ENCODE results near the gene LENG1. TPM values are rescaled to one million over a fixed set of nuclear protein-coding genes. Genes with fewer than 3 reads are reported as not detected.

LENG1 gene
- total and polyA plus RNA-seq, 9 of the 15 experiments (the other 6 are each of a cell fraction or from before 2014, with no cell fraction given) = 0.30 to 10.5 (median 4.7) TPM

GRCh38 chr19:54137699-54138488 is 21.6 kb downstream of the LENG1 start, which contains the start of gene CNOT3 (continued):
- TF ChIP-seq BRCA1 (IDR thresholded peaks at IDR 0.05) (no peak), BRCA1 (CRISPR knock-in tag; IDR thresholded peaks at IDR 0.05) (no peak), ZNF668 (CRISPR knock-in tag; IDR thresholded peaks at IDR 0.05) (no peak), ZKSCAN1 (IDR thresholded peaks at IDR 0.05; ENCODE audit: low read depth, low read length) (no peak), SMAD1 (IDR thresholded peaks at IDR 0.05; ENCODE audit: low read depth, low read length, partially characterized antibody) (no peak), MLLT1 (IDR thresholded peaks at IDR 0.05) (no peak), ELF2 (CRISPR knock-in tag; IDR thresholded peaks at IDR 0.05) (no peak), MCM7 (IDR thresholded peaks at IDR 0.05) (no peak), RBM15 (IDR thresholded peaks at IDR 0.05; ENCODE audit: insufficient read depth, low read length) (no peak), TRIM24 (IDR thresholded peaks at IDR 0.05) (no peak), SMAD3 (CRISPR knock-in tag; conservative IDR thresholded peaks at IDR 0.05) (no peak), ZNF778 (CRISPR knock-in tag; IDR thresholded peaks at IDR 0.05) (no peak), ZNF197 (CRISPR knock-in tag; IDR thresholded peaks at IDR 0.05; ENCODE audit: low read depth) (no peak), GTF2F1 (IDR thresholded peaks at IDR 0.05; ENCODE audit: low read depth, low read length) (no peak), MYBL2 (IDR thresholded peaks at IDR 0.05; ENCODE audit: low read depth) (no peak), MYBL2 (CRISPR knock-in tag; IDR thresholded peaks at IDR 0.05; ENCODE audit: borderline replicate concordance) (peak; percentile 47; the same call in 1 of the 2 replicates)
- TF ChIP-seq, protein P1, sequence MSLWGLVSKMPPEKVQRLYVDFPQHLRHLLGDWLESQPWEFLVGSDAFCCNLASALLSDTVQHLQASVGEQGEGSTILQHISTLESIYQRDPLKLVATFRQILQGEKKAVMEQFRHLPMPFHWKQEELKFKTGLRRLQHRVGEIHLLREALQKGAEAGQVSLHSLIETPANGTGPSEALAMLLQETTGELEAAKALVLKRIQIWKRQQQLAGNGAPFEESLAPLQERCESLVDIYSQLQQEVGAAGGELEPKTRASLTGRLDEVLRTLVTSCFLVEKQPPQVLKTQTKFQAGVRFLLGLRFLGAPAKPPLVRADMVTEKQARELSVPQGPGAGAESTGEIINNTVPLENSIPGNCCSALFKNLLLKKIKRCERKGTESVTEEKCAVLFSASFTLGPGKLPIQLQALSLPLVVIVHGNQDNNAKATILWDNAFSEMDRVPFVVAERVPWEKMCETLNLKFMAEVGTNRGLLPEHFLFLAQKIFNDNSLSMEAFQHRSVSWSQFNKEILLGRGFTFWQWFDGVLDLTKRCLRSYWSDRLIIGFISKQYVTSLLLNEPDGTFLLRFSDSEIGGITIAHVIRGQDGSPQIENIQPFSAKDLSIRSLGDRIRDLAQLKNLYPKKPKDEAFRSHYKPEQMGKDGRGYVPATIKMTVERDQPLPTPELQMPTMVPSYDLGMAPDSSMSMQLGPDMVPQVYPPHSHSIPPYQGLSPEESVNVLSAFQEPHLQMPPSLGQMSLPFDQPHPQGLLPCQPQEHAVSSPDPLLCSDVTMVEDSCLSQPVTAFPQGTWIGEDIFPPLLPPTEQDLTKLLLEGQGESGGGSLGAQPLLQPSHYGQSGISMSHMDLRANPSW (CRISPR knock-in tag; IDR thresholded peaks at IDR 0.05) = no peak
- TF ChIP-seq, protein P2, sequence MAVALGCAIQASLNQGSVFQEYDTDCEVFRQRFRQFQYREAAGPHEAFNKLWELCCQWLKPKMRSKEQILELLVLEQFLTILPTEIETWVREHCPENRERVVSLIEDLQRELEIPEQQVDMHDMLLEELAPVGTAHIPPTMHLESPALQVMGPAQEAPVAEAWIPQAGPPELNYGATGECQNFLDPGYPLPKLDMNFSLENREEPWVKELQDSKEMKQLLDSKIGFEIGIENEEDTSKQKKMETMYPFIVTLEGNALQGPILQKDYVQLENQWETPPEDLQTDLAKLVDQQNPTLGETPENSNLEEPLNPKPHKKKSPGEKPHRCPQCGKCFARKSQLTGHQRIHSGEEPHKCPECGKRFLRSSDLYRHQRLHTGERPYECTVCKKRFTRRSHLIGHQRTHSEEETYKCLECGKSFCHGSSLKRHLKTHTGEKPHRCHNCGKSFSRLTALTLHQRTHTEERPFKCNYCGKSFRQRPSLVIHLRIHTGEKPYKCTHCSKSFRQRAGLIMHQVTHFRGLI (CRISPR knock-in tag; IDR thresholded peaks at IDR 0.05) = no peak
- TF ChIP-seq, protein P3, sequence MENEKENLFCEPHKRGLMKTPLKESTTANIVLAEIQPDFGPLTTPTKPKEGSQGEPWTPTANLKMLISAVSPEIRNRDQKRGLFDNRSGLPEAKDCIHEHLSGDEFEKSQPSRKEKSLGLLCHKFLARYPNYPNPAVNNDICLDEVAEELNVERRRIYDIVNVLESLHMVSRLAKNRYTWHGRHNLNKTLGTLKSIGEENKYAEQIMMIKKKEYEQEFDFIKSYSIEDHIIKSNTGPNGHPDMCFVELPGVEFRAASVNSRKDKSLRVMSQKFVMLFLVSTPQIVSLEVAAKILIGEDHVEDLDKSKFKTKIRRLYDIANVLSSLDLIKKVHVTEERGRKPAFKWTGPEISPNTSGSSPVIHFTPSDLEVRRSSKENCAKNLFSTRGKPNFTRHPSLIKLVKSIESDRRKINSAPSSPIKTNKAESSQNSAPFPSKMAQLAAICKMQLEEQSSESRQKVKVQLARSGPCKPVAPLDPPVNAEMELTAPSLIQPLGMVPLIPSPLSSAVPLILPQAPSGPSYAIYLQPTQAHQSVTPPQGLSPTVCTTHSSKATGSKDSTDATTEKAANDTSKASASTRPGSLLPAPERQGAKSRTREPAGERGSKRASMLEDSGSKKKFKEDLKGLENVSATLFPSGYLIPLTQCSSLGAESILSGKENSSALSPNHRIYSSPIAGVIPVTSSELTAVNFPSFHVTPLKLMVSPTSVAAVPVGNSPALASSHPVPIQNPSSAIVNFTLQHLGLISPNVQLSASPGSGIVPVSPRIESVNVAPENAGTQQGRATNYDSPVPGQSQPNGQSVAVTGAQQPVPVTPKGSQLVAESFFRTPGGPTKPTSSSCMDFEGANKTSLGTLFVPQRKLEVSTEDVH (IDR thresholded peaks at IDR 0.05; ENCODE audit: low read depth, partially characterized antibody) = no peak

All from K562 (cell line).